OCI-LY7 (cell line): Measurements from ENCODE around the gene CRABP2. TPM values are rescaled to one million over a fixed set of nuclear protein-coding genes. Genes with fewer than 3 reads are reported as not detected.

Experiments
- BruUV-seq: library from RNA; stranded (reverse); fragments of 400-500 nt; replicated peaks from 2 replicates; lab custom pipeline; 2021; lab: Mats Ljungman, UMichigan
- CTCF ChIA-PET: fragments of 300-600 bp; sonication (Branson Sonifier 250); formaldehyde crosslinking; loops from one replicate; lab custom pipeline; 2022; ENCODE audit warnings: antibody characterized with exemption; ENCODE audit not compliant: unreplicated experiment; lab: Charles Lee
- POLR2A ChIA-PET: fragments of 300-600 bp; sonication (Branson Sonifier 250); formaldehyde crosslinking; loops from one replicate; lab custom pipeline; 2022; ENCODE audit warnings: antibody characterized with exemption; lab: Charles Lee
- DNase-seq: peaks from one replicate; pipeline ENCODE4 v3.0.0-alpha.2; 2015; ENCODE audit warnings: low spot score
- H2AFZ ChIP-seq: fragments of 200-600 bp; sonication (generic), shearing (Covaris generic); 2 replicates; pipeline ENCODE4 v1.6.1; 2014; ENCODE audit warnings: mild to moderate bottlenecking, antibody characterized with exemption, low read length, moderate library complexity
- H3K27ac ChIP-seq: fragments of 200-600 bp; sonication (generic); 2 replicates; pipeline ENCODE4 v1.5.1; 2014; ENCODE audit warnings: mixed run types, low read depth, mild to moderate bottlenecking, moderate library complexity, low read length, inconsistent platforms; ENCODE audit not compliant: poor library complexity, severe bottlenecking
- H3K36me3 ChIP-seq: fragments of 200-600 bp; sonication (generic); 2 replicates; pipeline ENCODE4 v1.6.1; 2014; ENCODE audit warnings: mild to moderate bottlenecking, antibody characterized with exemption, low read length, moderate library complexity, mixed read lengths; ENCODE audit not compliant: insufficient read depth
- H3K4me1 ChIP-seq: fragments of 200-600 bp; sonication (generic); 2 replicates; pipeline ENCODE4 v1.5.1; 2014; ENCODE audit warnings: mild to moderate bottlenecking, low read length; ENCODE audit not compliant: insufficient read depth, poor library complexity, severe bottlenecking
- H3K4me2 ChIP-seq: fragments of 200-600 bp; sonication (generic); 2 replicates; pipeline ENCODE4 v1.6.1; 2014; ENCODE audit warnings: mild to moderate bottlenecking, low read length
- H3K4me3 ChIP-seq: fragments of 200-600 bp; sonication (generic); 2 replicates; pipeline ENCODE4 v1.5.1; 2014; ENCODE audit warnings: mild to moderate bottlenecking, low read depth, low read length; ENCODE audit not compliant: poor library complexity, severe bottlenecking
- H3K79me2 ChIP-seq: fragments of 200-600 bp; sonication (generic); 2 replicates; pipeline ENCODE4 v1.6.1; 2016; ENCODE audit warnings: low read depth, mild to moderate bottlenecking, low read length, moderate library complexity, mixed read lengths; ENCODE audit not compliant: insufficient read depth
- H3K9me2 ChIP-seq: fragments of 200-600 bp; sonication (generic); 2 replicates; pipeline ENCODE4 v1.6.1; 2016; ENCODE audit warnings: mild to moderate bottlenecking, low read length, mixed read lengths; ENCODE audit not compliant: insufficient read depth
- H3K9me3 ChIP-seq: fragments of 200-600 bp; sonication (generic); 2 replicates; pipeline ENCODE4 v1.6.1; 2014; ENCODE audit warnings: mild to moderate bottlenecking, mixed run types, low read length, mixed read lengths
- H4K20me1 ChIP-seq: fragments of 200-600 bp; sonication (generic); 2 replicates; pipeline ENCODE4 v1.6.1; 2014; ENCODE audit warnings: mild to moderate bottlenecking, antibody characterized with exemption, low read length, moderate library complexity, mixed read lengths; ENCODE audit not compliant: insufficient read depth
- EZH2phosphoT487 ChIP-seq: fragments of 200-600 bp; sonication (generic); IDR thresholded peaks from 2 replicates; pipeline ENCODE4 v1.6.1; 2018; ENCODE audit warnings: low read depth, borderline replicate concordance, mild to moderate bottlenecking, mixed run types, antibody characterized with exemption, low read length, moderate library complexity, mixed read lengths
- intact Hi-C: fragments of 100-400 bp; cut with micrococcal nuclease; formaldehyde crosslinking; loops from one replicate; pipeline ENCODE4 v1.10.0; 2022; ENCODE audit not compliant: unreplicated experiment
- total RNA-seq, 2 experiments: library from RNA; depleted of rRNA in 1 of 2; stranded (reverse); fragments of >200 nt in 1 of 2; shearing (Covaris generic) in 1 of 2; gene quantifications; 2 replicates each; pipeline ENCODE4 v1.2.3, GENCODE V29; 2014 to 2022
- TF ChIP-seq, protein P1 (sequence below): fragments of 200-600 bp; sonication (generic); conservative IDR thresholded peaks from 2 replicates; pipeline ENCODE4 v1.5.1; 2014; ENCODE audit warnings: mild to moderate bottlenecking, antibody characterized with exemption, low read length, moderate library complexity, mixed read lengths

Gene CRABP2
- total RNA-seq, 2 experiments from 2014 or later = 2.1 to 2.8 TPM

DNA sequence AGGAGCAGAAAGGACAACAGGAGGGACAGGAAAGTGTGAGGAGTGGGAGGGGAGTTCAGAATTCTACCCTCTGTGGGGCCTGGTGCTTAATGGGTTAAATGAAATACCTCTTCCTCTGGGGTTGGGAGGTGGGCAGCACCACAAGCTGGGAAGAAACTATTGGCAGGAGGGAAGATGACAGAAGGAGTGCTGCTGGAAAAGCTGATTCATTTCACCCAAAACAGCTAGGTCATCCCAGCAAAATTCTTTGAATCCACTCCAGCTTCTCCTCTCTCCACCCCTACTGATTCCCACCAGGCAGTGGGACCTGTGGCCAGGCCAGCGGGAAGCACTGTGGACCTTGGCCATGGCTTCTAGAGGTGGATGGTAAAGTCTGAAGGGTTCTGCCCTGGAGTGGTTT, 50.7 kb downstream of the CRABP2 start:
- no peak overlapping the region for H3K4me2 ChIP-seq
- H3K79me2 ChIP-seq = no peaks in the 10 kb centered on the region
- DNase-seq = no peak

DNA sequence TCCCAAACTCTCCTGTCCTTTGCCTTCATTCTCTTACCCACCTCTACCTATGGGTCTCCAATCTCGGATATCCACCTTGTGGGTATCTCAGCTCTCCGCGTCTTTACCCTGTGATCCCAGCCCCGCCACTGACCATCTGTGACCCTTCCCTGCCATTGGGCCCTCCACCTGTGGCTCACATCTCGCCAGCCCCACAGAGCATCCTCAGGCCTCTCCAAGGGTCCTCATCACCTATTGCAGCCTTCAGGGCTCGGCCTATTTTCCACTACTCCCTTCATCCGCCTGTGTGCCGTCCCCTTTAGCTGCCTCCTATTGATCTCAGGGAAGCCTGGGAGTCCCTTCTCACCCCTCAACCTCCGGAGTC, 52.4 kb downstream of the CRABP2 start:
- no peak for DNase-seq

More for the DNA sequence above, 50.7 kb downstream of the CRABP2 start:
- Histone ChIP-seq H4K20me1 (no peaks in the 10 kb centered on the region), H3K4me1 (peaks cover 9% of the 10 kb centered on the region), H3K27ac (no peak overlapping the region), H3K36me3 (no peaks in the 10 kb centered on the region), H2AFZ (no peak overlapping the region), H3K4me3 (no peak overlapping the region), H3K9me2 (no peaks in the 10 kb centered on the region), H3K9me3 (no peaks in the 10 kb centered on the region)
- no peak for TF ChIP-seq EZH2phosphoT487
- TF ChIP-seq, protein P1, sequence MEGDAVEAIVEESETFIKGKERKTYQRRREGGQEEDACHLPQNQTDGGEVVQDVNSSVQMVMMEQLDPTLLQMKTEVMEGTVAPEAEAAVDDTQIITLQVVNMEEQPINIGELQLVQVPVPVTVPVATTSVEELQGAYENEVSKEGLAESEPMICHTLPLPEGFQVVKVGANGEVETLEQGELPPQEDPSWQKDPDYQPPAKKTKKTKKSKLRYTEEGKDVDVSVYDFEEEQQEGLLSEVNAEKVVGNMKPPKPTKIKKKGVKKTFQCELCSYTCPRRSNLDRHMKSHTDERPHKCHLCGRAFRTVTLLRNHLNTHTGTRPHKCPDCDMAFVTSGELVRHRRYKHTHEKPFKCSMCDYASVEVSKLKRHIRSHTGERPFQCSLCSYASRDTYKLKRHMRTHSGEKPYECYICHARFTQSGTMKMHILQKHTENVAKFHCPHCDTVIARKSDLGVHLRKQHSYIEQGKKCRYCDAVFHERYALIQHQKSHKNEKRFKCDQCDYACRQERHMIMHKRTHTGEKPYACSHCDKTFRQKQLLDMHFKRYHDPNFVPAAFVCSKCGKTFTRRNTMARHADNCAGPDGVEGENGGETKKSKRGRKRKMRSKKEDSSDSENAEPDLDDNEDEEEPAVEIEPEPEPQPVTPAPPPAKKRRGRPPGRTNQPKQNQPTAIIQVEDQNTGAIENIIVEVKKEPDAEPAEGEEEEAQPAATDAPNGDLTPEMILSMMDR = no peak
- BruUV-seq = no TSS peak
- ChIA-PET CTCF (interaction anchor here (1.1 to 2.1 kb wide), 2 partner anchors 27 to 28 kb away, joined by 3 to 6 read pairs; no protein-coding TSS in a partner anchor), POLR2A (no interaction called here)
- intact Hi-C loops = no loop called here

More for the DNA sequence above, 52.4 kb downstream of the CRABP2 start:
- Histone ChIP-seq H3K9me2 (no peaks in the 10 kb centered on the region), H2AFZ (no peak overlapping the region), H3K27ac (no peak overlapping the region), H3K4me1 (peaks cover 5% of the 10 kb centered on the region), H3K9me3 (no peaks in the 10 kb centered on the region), H3K36me3 (no peaks in the 10 kb centered on the region), H3K4me3 (no peak overlapping the region), H3K4me2 (no peak overlapping the region), H3K79me2 (no peaks in the 10 kb centered on the region), H4K20me1 (no peaks in the 10 kb centered on the region)
- ChIA-PET POLR2A (no interaction called here), CTCF (no interaction called here)
- no TSS peak for BruUV-seq
- TF ChIP-seq, protein P1 = no peak
- intact Hi-C loops = no loop called here
